GM12878 (cell line): ENCODE data around the gene GATA3. TPM values are rescaled to one million over a fixed set of nuclear protein-coding genes. Genes with fewer than 3 reads are reported as not detected.

Experiments used
- ATAC-seq: fragments of 200-7000 bp; cut with Tn5 transposase; 3 replicates; pipeline ENCODE4 v1.9.1; 2020; ENCODE audit warnings: mild to moderate bottlenecking, moderate library complexity
- BruUV-seq: library from RNA; stranded (reverse); fragments of 400-500 nt; replicated peaks from 2 replicates; lab custom pipeline; 2021; lab: Mats Ljungman, UMichigan
- CTCF ChIA-PET: fragments of 300-600 bp; sonication (Branson Sonifier 250); formaldehyde crosslinking; extraction: SDS; loops from one replicate; lab custom pipeline; 2021; ENCODE audit warnings: inconsistent platforms; lab: Yijun Ruan, JAX
- POLR2A ChIA-PET: fragments of 350-600 bp; formaldehyde crosslinking; extraction: SDS; loops from one replicate; lab custom pipeline; 2021; ENCODE audit warnings: inconsistent platforms; lab: Charles Lee
- RAD21 ChIA-PET: fragments of 300-600 bp; sonication (Branson Sonifier 250); formaldehyde crosslinking; loops from one replicate; lab custom pipeline; 2023; ENCODE audit warnings: antibody characterized with exemption; ENCODE audit not compliant: unreplicated experiment; lab: Charles Lee
- SMC1A ChIA-PET: fragments of 300-600 bp; sonication (Branson Sonifier 250); formaldehyde crosslinking; loops from one replicate; lab custom pipeline; 2023; ENCODE audit not compliant: unreplicated experiment, uncharacterized antibody; lab: Charles Lee
- DNase-seq: peaks from one replicate; pipeline ENCODE4 v3.0.0-alpha.2; 2011; ENCODE audit warnings: low read depth, low spot score
- FAIRE-seq: peaks from 3 replicates; lab custom pipeline; 2011; peaks lifted over from hg19 to GRCh38; lab: Jason Lieb, UNC
- H2AFZ ChIP-seq: 2 replicates; pipeline ENCODE4 v1.6.0; 2011; ENCODE audit warnings: low read depth, low read length, control low read depth; ENCODE audit not compliant: control insufficient read depth
- H3K27ac ChIP-seq: 2 replicates; pipeline ENCODE4 v1.5.1; 2011; ENCODE audit warnings: control low read depth; ENCODE audit not compliant: control insufficient read depth, insufficient read depth
- H3K27me3 ChIP-seq, 2 experiments: replicated peaks in 1 of 2; 2 replicates each; pipeline versions ENCODE4 v1.6.0 to v1.6.1; 2011; ENCODE audit warnings: low read length in 1 of 2; ENCODE audit not compliant: control insufficient read depth in 2 of 2, insufficient read depth in 2 of 2
- H3K36me3 ChIP-seq, 2 experiments: 2 replicates each; pipeline ENCODE4 v1.5.1; 2011; ENCODE audit warnings: low read length in 1 of 2; ENCODE audit not compliant: control insufficient read depth in 2 of 2, insufficient read depth in 2 of 2
- H3K4me1 ChIP-seq: 2 replicates; pipeline ENCODE4 v1.6.1; 2011; ENCODE audit warnings: mild to moderate bottlenecking, low read length, moderate library complexity, mixed read lengths; ENCODE audit not compliant: control insufficient read depth, insufficient read depth
- H3K4me2 ChIP-seq: 2 replicates; pipeline ENCODE4 v1.6.0; 2011; ENCODE audit warnings: control low read depth; ENCODE audit not compliant: control insufficient read depth, insufficient read depth
- H3K4me3 ChIP-seq: fragments of 200-600 bp; sonication (generic); 2 replicates; pipeline ENCODE4 v1.5.1; 2016
- H3K79me2 ChIP-seq: 2 replicates; pipeline ENCODE4 v1.6.0; 2011; ENCODE audit warnings: low read length; ENCODE audit not compliant: control insufficient read depth, insufficient read depth
- H3K9ac ChIP-seq: 2 replicates; pipeline ENCODE4 v1.8.0; 2011; ENCODE audit warnings: low read length, control low read depth, mixed read lengths; ENCODE audit not compliant: control insufficient read depth, insufficient read depth
- H3K9me3 ChIP-seq: replicated peaks from 3 replicates; pipeline ENCODE4 v1.5.1; 2011; ENCODE audit warnings: mild to moderate bottlenecking, low read length; ENCODE audit not compliant: control insufficient read depth, insufficient read depth
- H4K20me1 ChIP-seq: 2 replicates; pipeline ENCODE4 v1.6.0; 2011; ENCODE audit not compliant: control insufficient read depth, insufficient read depth
- CHD1 ChIP-seq: IDR thresholded peaks from 2 replicates; pipeline ENCODE4 v1.6.1; 2012; ENCODE audit warnings: low read depth, low read length, improper control_type of control experiment
- E2F4 ChIP-seq: IDR thresholded peaks from 2 replicates; pipeline ENCODE4 v1.6.1; 2012; ENCODE audit warnings: low read depth, low read length, improper control_type of control experiment
- EGR1 ChIP-seq, 2 experiments: IDR thresholded peaks; 1 replicate in 1 of 2; 2 replicates in 1 of 2; pipeline ENCODE4 v1.6.1; 2011 to 2012; ENCODE audit warnings: low read depth in 2 of 2, low read length in 2 of 2, borderline replicate concordance in 1 of 2, mild to moderate bottlenecking in 1 of 2, moderate library complexity in 1 of 2
- ELK1 ChIP-seq: IDR thresholded peaks from 2 replicates; pipeline ENCODE4 v1.6.1; 2012; ENCODE audit warnings: low read depth, low read length, improper control_type of control experiment
- ESRRA ChIP-seq: IDR thresholded peaks from 2 replicates; pipeline ENCODE4 v1.6.1; 2012; ENCODE audit warnings: mild to moderate bottlenecking, low read length, improper control_type of control experiment
- FOXM1 ChIP-seq: IDR thresholded peaks from 2 replicates; pipeline ENCODE4 v1.6.1; 2012; ENCODE audit warnings: low read depth, mild to moderate bottlenecking, inconsistent platforms, low read length, moderate library complexity
- GABPA ChIP-seq: IDR thresholded peaks from 2 replicates; pipeline ENCODE4 v1.6.1; 2014; ENCODE audit warnings: antibody characterized with exemption, low read depth, mild to moderate bottlenecking, inconsistent platforms
- GATAD2B ChIP-seq: fragments of 450-650 bp; conservative IDR thresholded peaks from 2 replicates; pipeline ENCODE4 v1.6.1; 2017; ENCODE audit warnings: low read depth, mild to moderate bottlenecking, moderate library complexity
- KLF5 ChIP-seq: fragments of 450-650 bp; IDR thresholded peaks from 2 replicates; pipeline ENCODE4 v1.6.1; 2014; ENCODE audit warnings: mild to moderate bottlenecking; ENCODE audit not compliant: partially characterized antibody
- NBN ChIP-seq: fragments of 450-650 bp; IDR thresholded peaks from 2 replicates; pipeline ENCODE4 v1.6.1; 2016
- PAX8 ChIP-seq: fragments of 450-650 bp; IDR thresholded peaks from 2 replicates; pipeline ENCODE4 v1.6.1; 2017; ENCODE audit warnings: mild to moderate bottlenecking, moderate library complexity
- POLR2A ChIP-seq: IDR thresholded peaks from 2 replicates; pipeline ENCODE4 v1.6.1; 2011; ENCODE audit warnings: low read depth, mild to moderate bottlenecking, low read length
- POLR2AphosphoS5 ChIP-seq: IDR thresholded peaks from 2 replicates; pipeline ENCODE4 v1.6.1; 2011; ENCODE audit warnings: mild to moderate bottlenecking, low read length, inconsistent platforms
- RBBP5 ChIP-seq: fragments of 200-600 bp; sonication (generic); conservative IDR thresholded peaks from 2 replicates; pipeline ENCODE4 v1.6.1; 2016
- SKIL ChIP-seq: fragments of 450-650 bp; IDR thresholded peaks from 2 replicates; pipeline ENCODE4 v1.6.1; 2017; ENCODE audit warnings: mild to moderate bottlenecking, low read depth, inconsistent platforms; ENCODE audit not compliant: poor library complexity, severe bottlenecking
- STAT1 ChIP-seq: fragments of 450-650 bp; conservative IDR thresholded peaks from 2 replicates; pipeline ENCODE4 v1.6.1; 2014; ENCODE audit warnings: antibody characterized with exemption, mild to moderate bottlenecking
- STAT3 ChIP-seq: IDR thresholded peaks from 2 replicates; pipeline ENCODE4 v1.6.1; 2011; ENCODE audit warnings: low read depth, low read length, improper control_type of control experiment
- TCF7 ChIP-seq: IDR thresholded peaks from 2 replicates; pipeline ENCODE4 v1.6.1; 2014; ENCODE audit warnings: antibody characterized with exemption, borderline replicate concordance
- YBX1 ChIP-seq: fragments of 450-650 bp; IDR thresholded peaks from 2 replicates; pipeline ENCODE4 v1.6.1; 2016; ENCODE audit warnings: antibody characterized with exemption
- WGBS: methylation state at CpG from one replicate; pipeline ENCODE4 v1.1.6; 2016; ENCODE audit warnings: low lambda C conversion rate; ENCODE audit not compliant: insufficient replicate concordance, insufficient coverage; ENCODE audit errors: missing lambda C conversion rate; 5-methylcytosine and 5-hydroxymethylcytosine counted together
- in situ Hi-C: fragments of 300-500 bp; cut with MboI; formaldehyde crosslinking; loops from 9 replicates; pipeline ENCODE4 v1.14.3; 2018; ENCODE audit warnings: mixed read lengths
- intact Hi-C: fragments of 100-400 bp; cut with micrococcal nuclease; formaldehyde crosslinking; loops from one replicate; pipeline ENCODE4 v1.14.2; 2022; ENCODE audit not compliant: unreplicated experiment
- polyA plus RNA-seq, 11 experiments: library from polyadenylated mRNA; depleted of rRNA in 4 of 11; unstranded in 6 of 11; stranded (reverse) in 5 of 11; fragments of >200 nt; fragmentation: Nextera tagmentation in 4 of 11; fragmentation: Illumina TruSeq in 1 of 11; extraction: Ambion mirVana in 4 of 11; extraction: Trizol in 1 of 11; gene quantifications; 1 replicate in 1 of 11; 2 replicates in 10 of 11; pipeline versions ENCODE4 v1.2.1 to v1.2.3, GENCODE V29; 2011 to 2016; ENCODE audit warnings: inconsistent platforms in 2 of 11, missing spikeins in 2 of 11, low read depth in 1 of 11
- total RNA-seq, 4 experiments: library from RNA; depleted of rRNA in 3 of 4; stranded (reverse); fragments of >200 nt in 3 of 4; fragmentation: Illumina TruSeq in 1 of 4; extraction: Trizol in 1 of 4; gene quantifications; 2 replicates each; pipeline versions ENCODE4 v1.2.1 to v1.2.3, GENCODE V29; 2013 to 2021

GATA3 gene
- total and polyA plus RNA-seq, 10 of the 15 experiments (the other 5 are each of a cell fraction or from before 2014, with no cell fraction given), result 0.08 to 0.80 (median 0.29) TPM

- TF ChIP-seq SKIL (no peak), NBN (no peak), TCF7 (no peak), E2F4 (no peak), ELK1 (no peak)
These were observed 20.4 kb downstream of the GATA3 start (continued) for GRCh38 chr10:8074881-8075280.

- H3K9me3 ChIP-seq, result no peaks in the 10 kb centered on the region
- H3K4me3 ChIP-seq, result no peak overlapping the region
- DNase-seq (no peak), ATAC-seq (no peak), FAIRE-seq (no peak)
- H3K4me2 ChIP-seq, result no peak overlapping the region
- ChIA-PET CTCF (interaction anchor here (0.6 to 0.7 kb wide), 2 partner anchors 191 to 1137 kb away, joined by 3 to 5 read pairs; no protein-coding TSS in a partner anchor), SMC1A (interaction anchor here (0.6 kb wide), 1 partner anchor 254 kb away, joined by 3 read pairs; no protein-coding TSS in a partner anchor), POLR2A (no interaction called here), RAD21 (interaction anchor here (1.1 kb wide), 1 partner anchor 14 kb away, joined by 4 read pairs; no protein-coding TSS in a partner anchor)
- in situ Hi-C loops, result no loop called here
- no peaks in the 10 kb centered on the region for H3K27me3 ChIP-seq
- no peaks in the 10 kb centered on the region; a peak in 1 of 4 replicates for H3K36me3 ChIP-seq
- H4K20me1 ChIP-seq, result no peaks in the 10 kb centered on the region
- no peak overlapping the region for H3K27ac ChIP-seq
- H3K4me1 ChIP-seq, result no peaks in the 10 kb centered on the region
- WGBS, result 46% methylated on average over 19 of the region's 19 CpGs
- intact Hi-C loops, result no loop called here
- H3K9ac ChIP-seq, result no peak overlapping the region
- H3K79me2 ChIP-seq, result no peaks in the 10 kb centered on the region
- BruUV-seq, result no TSS peak
- no peak overlapping the region for H2AFZ ChIP-seq
- TF ChIP-seq TCF7 (no peak), PAX8 (no peak), STAT3 (no peak), STAT1 (no peak), POLR2A (no peak), KLF5 (no peak), ESRRA (no peak), FOXM1 (no peak), GATAD2B (no peak), RBBP5 (no peak), YBX1 (no peak), POLR2AphosphoS5 (no peak), NBN (no peak), GABPA (no peak), EGR1 (IDR thresholded peaks at IDR 0.05; ENCODE audit: borderline replicate concordance in 1 of 2, low read depth in 2 of 2, low read length in 2 of 2) (no peak), CHD1 (no peak)
These were observed 21.1 kb downstream of the GATA3 start for GRCh38 chr10:8075282-8076260.
